Breast epithelium (tissue), 3 donors: ENCODE results near the gene ELMO1.

Experiments used
- POLR2A ChIP-seq: fragments of 450-650 bp; IDR thresholded peaks from one replicate; pipeline ENCODE4 v1.6.1; 2016; ENCODE audit warnings: antibody characterized with exemption, mild to moderate bottlenecking, moderate library complexity
- POLR2AphosphoS5 ChIP-seq, 3 donors: sonication (generic); formaldehyde crosslinking; IDR thresholded peaks; one replicate each; pipeline ENCODE4 v1.6.1; 2017; ENCODE audit warnings: antibody characterized with exemption in 3 of 3
- TF ChIP-seq, protein P1 (sequence below), 3 donors: fragments of 450-650 bp; IDR thresholded peaks; one replicate each; pipeline ENCODE4 v1.5.1; 2016 to 2017; ENCODE audit warnings: antibody characterized with exemption in 3 of 3, mild to moderate bottlenecking in 3 of 3, moderate library complexity in 3 of 3

DNA sequence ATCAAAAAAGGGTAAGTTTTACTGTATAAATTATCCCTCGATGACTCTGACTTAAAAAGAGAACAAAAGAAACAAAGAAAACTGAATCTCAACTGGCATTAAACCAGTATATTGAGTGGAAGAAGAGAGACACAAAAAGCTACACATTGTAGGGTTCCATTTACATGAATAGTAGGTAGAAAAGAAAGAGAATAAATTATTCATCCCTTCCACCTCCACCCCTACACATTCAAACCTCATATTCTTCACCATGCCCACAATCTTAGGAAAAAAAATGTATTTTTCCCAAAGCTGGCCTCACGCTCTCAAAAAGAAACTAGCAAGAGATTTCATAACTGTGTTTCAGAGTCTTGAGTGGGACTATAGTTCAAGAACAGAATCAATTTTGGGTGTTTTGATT, 377.5 kb downstream of the ELMO1 start:
- no peak for TF ChIP-seq POLR2AphosphoS5 (IDR thresholded peaks at IDR 0.05)
- no peak for TF ChIP-seq POLR2A
- TF ChIP-seq, protein P1, sequence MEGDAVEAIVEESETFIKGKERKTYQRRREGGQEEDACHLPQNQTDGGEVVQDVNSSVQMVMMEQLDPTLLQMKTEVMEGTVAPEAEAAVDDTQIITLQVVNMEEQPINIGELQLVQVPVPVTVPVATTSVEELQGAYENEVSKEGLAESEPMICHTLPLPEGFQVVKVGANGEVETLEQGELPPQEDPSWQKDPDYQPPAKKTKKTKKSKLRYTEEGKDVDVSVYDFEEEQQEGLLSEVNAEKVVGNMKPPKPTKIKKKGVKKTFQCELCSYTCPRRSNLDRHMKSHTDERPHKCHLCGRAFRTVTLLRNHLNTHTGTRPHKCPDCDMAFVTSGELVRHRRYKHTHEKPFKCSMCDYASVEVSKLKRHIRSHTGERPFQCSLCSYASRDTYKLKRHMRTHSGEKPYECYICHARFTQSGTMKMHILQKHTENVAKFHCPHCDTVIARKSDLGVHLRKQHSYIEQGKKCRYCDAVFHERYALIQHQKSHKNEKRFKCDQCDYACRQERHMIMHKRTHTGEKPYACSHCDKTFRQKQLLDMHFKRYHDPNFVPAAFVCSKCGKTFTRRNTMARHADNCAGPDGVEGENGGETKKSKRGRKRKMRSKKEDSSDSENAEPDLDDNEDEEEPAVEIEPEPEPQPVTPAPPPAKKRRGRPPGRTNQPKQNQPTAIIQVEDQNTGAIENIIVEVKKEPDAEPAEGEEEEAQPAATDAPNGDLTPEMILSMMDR (IDR thresholded peaks at IDR 0.05), result no peak
